ENCODE data around the gene PROCR. TPM values are rescaled to one million over a fixed set of nuclear protein-coding genes. Genes with fewer than 3 reads are reported as not detected.
"Not testable (repeated sequence)": the region's sequence is repeated elsewhere in the genome, so short reads cannot be mapped to it uniquely, and the experiment has no call there.

PROCR gene
- total and polyA plus RNA-seq, 9 donors = 31.1 to 51.9 (median 45.1) TPM

DNA sequence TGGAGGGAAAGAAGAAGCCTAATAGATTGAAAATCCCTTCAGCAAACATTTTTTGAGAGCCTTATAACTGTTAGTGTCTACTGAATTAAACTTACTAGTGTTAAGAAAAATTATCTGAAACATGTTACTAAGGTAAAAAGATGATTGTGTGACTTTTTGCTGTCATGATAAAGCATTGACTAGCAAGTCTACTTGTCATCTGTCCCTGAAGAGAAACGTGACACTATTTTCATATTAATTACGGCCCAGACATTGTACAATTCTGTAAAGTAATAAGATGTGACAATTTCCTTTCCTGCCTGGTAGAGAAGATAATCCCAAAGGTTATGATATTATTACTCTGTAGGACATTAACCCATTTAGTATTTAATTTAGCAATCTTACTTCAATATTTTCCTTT lies 15.9 kb upstream of the PROCR start:
- Histone ChIP-seq H3K27me3 (ENCODE audit: control insufficient read depth, insufficient read depth, low read length) (no peaks in the 10 kb centered on the region), H3K4me3 (ENCODE audit: low read length) (no peak overlapping the region), H3K27ac (ENCODE audit: low read length) (no peak overlapping the region), H3K4me1 (ENCODE audit: control insufficient read depth, insufficient read depth, low read length) (peaks cover 6% of the 10 kb centered on the region), H3K36me3 (ENCODE audit: control insufficient read depth, insufficient read depth, low read length) (no peaks in the 10 kb centered on the region), H3K9me3 (replicated peaks; ENCODE audit: control insufficient read depth, low read depth, low read length) (no peaks in the 10 kb centered on the region)
- no CpG with 5 or more reads among the region's 2 CpGs for WGBS (ENCODE audit: insufficient coverage)
- no peak for DNase-seq

DNA sequence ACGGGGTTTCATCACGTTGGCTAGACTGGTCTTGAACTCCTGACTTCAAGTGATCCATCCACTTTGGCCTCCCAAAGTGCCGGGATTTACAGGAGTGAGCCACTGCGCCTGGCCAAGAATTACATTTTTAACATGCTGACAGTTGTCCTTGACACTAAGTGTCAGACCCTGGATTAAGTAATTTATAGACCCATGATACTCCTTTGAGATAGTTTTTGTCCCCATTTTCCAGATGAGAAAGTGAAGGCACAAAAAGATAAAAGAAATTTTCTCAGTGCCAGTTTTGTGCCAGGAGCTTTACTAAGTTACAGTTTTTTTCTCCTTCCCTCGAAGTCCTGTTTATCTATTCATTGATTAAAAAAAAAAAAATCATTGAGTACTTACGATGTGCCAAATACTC lies 14.9 kb upstream of the PROCR start:
- no peaks in the 10 kb centered on the region for H3K9me3 ChIP-seq (replicated peaks; ENCODE audit: control insufficient read depth, low read depth, low read length)
- DNase-seq = no peak
- WGBS (ENCODE audit: insufficient coverage) = 72% methylated on average over 2 of the region's 6 CpGs

DNA sequence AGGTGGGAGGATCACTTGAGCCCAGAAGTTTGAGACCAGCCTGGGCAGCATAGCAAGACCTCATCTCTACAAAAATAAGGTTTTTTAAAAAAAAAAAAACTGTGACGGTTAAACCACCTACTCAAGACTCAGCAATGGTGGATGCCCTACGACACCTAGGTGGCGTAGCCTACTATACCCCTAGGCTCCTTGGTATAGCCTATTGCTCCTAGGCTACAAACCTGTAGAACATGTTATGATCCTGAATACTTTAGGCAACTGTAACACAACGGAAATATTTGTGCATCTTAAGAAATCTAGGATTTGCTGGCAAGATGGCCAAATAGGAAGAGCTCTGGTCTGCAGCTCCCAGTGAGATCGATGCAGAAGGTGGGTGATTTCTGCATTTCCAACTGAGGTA lies 11.5 kb upstream of the PROCR start:
- not testable (repeated sequence) for DNase-seq; H3K27ac ChIP-seq (ENCODE audit: low read length); H3K36me3 ChIP-seq (ENCODE audit: control insufficient read depth, insufficient read depth, low read length); H3K9me3 ChIP-seq (replicated peaks; ENCODE audit: control insufficient read depth, low read depth, low read length); H3K27me3 ChIP-seq (ENCODE audit: control insufficient read depth, insufficient read depth, low read length); H3K4me1 ChIP-seq (ENCODE audit: control insufficient read depth, insufficient read depth, low read length); H3K4me3 ChIP-seq (ENCODE audit: low read length)
- WGBS (ENCODE audit: insufficient coverage) = 87% methylated on average over 5 of the region's 5 CpGs

More for the DNA sequence above, 14.9 kb upstream of the PROCR start:
- Histone ChIP-seq H3K27ac (ENCODE audit: low read length) (no peak overlapping the region), H3K36me3 (ENCODE audit: control insufficient read depth, insufficient read depth, low read length) (no peaks in the 10 kb centered on the region), H3K4me3 (ENCODE audit: low read length) (no peak overlapping the region), H3K27me3 (ENCODE audit: control insufficient read depth, insufficient read depth, low read length) (no peaks in the 10 kb centered on the region), H3K4me1 (ENCODE audit: control insufficient read depth, insufficient read depth, low read length) (peaks cover 5% of the 10 kb centered on the region)

DNA sequence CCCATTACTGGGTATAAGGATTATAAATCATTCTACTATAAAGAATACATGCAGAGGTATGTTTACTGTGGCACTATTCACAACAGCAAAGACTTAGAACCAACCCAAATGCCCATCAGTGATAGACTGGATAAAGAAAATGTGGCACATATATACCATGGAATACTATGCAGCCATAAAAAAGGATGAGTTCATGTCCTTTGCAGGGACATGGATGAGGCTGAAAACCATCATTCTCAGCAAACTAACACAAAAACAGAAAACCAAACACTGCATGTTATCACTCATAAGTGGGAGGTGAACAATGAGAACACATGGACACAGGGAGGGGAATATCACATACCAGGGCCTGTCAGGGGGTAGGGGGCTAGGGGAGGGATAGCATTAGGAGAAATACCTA lies 7.3 kb upstream of the PROCR start:
- not testable (repeated sequence) for H3K27ac ChIP-seq (ENCODE audit: low read length); H3K4me3 ChIP-seq (ENCODE audit: low read length); H3K9me3 ChIP-seq (replicated peaks; ENCODE audit: control insufficient read depth, low read depth, low read length); H3K27me3 ChIP-seq (ENCODE audit: control insufficient read depth, insufficient read depth, low read length); DNase-seq; H3K36me3 ChIP-seq (ENCODE audit: control insufficient read depth, insufficient read depth, low read length)
- peaks cover 11% of the 10 kb centered on the region for H3K4me1 ChIP-seq (ENCODE audit: control insufficient read depth, insufficient read depth, low read length)

DNA sequence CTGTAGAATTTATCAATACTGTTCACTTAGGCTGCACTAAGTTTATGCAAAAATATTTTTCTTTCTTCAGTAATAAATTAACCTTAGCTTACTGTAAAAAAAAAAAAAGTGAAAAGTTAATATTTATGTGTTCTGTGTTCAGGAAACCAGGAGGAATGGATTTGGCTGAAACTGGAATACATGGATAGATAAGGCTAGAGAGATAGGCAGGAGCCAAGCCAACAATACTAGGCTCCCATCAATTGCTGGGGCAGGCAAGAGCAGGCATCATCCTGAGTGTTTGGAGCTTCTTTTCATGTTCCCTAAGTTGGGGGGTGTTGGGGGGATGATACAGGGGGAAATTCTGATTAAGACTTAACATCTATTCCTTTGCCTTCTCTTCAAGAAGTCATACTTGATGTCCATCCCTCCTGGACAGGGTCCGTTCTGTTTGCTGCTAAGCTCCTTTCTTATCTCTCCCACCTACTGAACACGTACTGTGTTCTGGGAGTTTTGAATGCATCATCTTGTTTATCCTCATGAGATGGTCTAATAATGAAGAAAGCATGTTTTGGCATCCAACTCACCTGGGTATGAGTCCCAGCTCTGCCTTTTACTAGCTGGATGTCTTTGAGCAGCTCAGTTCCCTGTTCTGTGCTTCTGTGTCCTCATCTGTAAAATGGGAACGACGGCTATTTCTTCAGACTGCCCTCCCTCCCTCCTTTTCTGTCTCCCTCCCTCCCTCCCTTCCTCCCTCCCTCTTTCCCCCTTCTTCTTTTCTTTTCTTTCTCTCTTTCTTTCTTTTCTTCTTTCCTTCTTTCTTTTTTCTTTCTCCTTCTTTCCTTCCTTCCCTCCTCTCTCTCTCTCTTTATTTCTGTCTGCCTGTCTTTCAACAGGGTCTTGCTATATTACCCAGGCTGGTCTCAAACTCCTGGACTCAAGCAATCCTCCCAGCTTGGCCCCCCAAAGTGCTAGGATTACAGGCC lies 6.4 kb upstream of the PROCR start:
- no peaks in the 10 kb centered on the region for H3K27me3 ChIP-seq (ENCODE audit: control insufficient read depth, insufficient read depth, low read length)
- no peaks in the 10 kb centered on the region for H3K9me3 ChIP-seq (replicated peaks; ENCODE audit: control insufficient read depth, low read depth, low read length)
- H3K4me1 ChIP-seq (ENCODE audit: control insufficient read depth, insufficient read depth, low read length) = peaks cover 11% of the 10 kb centered on the region

DNA sequence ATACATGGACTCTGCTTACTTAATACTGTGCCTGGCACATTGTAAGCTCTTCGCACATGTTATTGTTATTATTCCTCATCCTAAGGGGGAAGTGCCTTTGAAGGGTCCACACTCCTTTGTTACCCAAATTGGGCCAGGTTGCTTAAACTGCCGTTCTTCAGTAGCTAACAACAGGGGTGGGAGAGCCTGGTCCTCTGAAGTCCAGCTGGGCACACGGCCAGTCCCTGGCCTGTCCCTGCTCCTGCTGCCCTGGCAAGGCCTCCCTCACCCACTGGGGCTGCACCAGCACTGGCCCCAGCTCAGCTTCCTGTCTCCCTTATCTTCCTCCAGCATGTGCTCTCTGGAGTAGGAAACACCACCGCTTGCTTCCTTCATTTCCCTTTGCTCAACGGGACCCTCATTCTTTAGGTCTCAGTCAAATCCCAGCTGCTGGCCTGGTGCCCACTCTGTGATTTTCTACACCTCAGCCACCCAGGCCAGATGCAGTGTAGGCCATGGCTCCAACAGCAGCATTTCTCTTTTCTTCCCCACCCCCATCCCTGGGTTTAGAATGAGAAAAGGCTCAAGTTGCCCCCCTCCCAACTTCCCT lies 5.5 kb upstream of the PROCR start:
- Histone ChIP-seq H3K4me3 (ENCODE audit: low read length) (no peak overlapping the region), H3K36me3 (ENCODE audit: control insufficient read depth, insufficient read depth, low read length) (no peaks in the 10 kb centered on the region), H3K27ac (ENCODE audit: low read length) (peak overlapping the region; percentile 11), H3K27me3 (ENCODE audit: control insufficient read depth, insufficient read depth, low read length) (no peaks in the 10 kb centered on the region), H3K4me1 (ENCODE audit: control insufficient read depth, insufficient read depth, low read length) (peaks cover 11% of the 10 kb centered on the region), H3K9me3 (replicated peaks; ENCODE audit: control insufficient read depth, low read depth, low read length) (no peaks in the 10 kb centered on the region)
- peak; percentile 72 for DNase-seq
- 3% methylated on average over 4 of the region's 5 CpGs for WGBS (ENCODE audit: insufficient coverage)

More for the DNA sequence above, 6.4 kb upstream of the PROCR start:
- H3K36me3 ChIP-seq (ENCODE audit: control insufficient read depth, insufficient read depth, low read length) = no peaks in the 10 kb centered on the region
- DNase-seq = no peak
- no peak overlapping the region for H3K4me3 ChIP-seq (ENCODE audit: low read length)
- peak overlapping the region; percentile 11 for H3K27ac ChIP-seq (ENCODE audit: low read length)
- 67% methylated on average over 2 of the region's 4 CpGs for WGBS (ENCODE audit: insufficient coverage)

DNA sequence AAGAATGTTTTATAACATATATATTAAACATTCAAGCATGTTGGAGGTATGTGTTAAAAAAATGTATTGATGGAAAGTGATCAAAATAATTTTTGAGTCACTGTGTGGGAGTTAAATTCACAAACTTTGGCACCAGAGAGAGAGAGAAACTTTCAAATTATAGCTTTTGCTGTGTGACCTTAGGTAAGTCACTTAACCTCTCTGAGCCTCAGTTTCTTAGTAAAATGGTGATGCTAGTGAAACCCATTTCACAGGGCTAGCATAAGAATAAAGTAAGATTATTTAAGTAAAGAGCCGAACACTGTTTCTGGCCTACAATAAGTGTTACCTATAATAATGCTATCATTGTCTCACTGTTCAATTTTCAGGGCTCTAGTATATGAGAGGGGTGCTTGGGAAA lies 4.1 kb upstream of the PROCR start:
- H3K4me1 ChIP-seq (ENCODE audit: control insufficient read depth, insufficient read depth, low read length) = peaks cover 18% of the 10 kb centered on the region
- H3K4me3 ChIP-seq (ENCODE audit: low read length) = no peak overlapping the region
- no peaks in the 10 kb centered on the region for H3K36me3 ChIP-seq (ENCODE audit: control insufficient read depth, insufficient read depth, low read length)
- no CpG with 5 or more reads among the region's 1 CpG for WGBS (ENCODE audit: insufficient coverage)
- no peak for DNase-seq
- H3K27me3 ChIP-seq (ENCODE audit: control insufficient read depth, insufficient read depth, low read length) = no peaks in the 10 kb centered on the region
- no peak overlapping the region for H3K27ac ChIP-seq (ENCODE audit: low read length)
- no peaks in the 10 kb centered on the region for H3K9me3 ChIP-seq (replicated peaks; ENCODE audit: control insufficient read depth, low read depth, low read length)

DNA sequence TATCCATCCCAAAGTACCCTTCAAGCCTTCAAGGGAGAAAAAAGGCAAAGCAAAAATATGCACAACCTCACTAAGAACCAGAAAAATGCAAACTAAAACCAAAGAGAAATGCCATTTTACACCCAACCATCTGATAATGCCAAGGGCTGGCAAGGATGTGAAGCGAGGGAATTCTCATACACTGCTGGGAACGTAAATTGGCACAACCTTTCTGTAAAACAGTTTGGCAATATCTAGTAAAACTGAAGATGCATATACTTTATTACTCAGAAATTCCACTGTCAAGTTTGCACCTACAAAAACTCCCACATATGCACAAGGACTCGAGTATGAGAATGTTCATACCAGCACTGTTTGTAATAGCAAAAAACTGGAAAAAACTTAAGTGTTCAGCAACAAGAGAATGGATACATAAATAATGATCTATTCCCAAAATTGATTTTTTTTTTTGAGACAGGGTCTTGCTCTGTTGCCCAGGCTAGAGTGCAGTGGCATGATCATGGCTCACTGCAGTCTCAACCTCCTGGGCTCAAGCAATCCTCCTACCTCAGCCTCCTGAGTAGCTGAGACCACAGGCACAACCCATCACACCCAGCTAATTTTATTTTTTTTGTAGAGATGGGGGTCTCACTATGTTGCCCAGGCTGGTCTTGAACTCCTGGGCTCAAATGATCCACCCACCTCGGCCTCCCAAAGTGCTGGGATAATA lies 3.0 kb upstream of the PROCR start:
- peaks cover 18% of the 10 kb centered on the region for H3K4me1 ChIP-seq (ENCODE audit: control insufficient read depth, insufficient read depth, low read length)
- not testable (repeated sequence) for H3K27me3 ChIP-seq (ENCODE audit: control insufficient read depth, insufficient read depth, low read length); H3K36me3 ChIP-seq (ENCODE audit: control insufficient read depth, insufficient read depth, low read length); H3K27ac ChIP-seq (ENCODE audit: low read length); H3K9me3 ChIP-seq (replicated peaks; ENCODE audit: control insufficient read depth, low read depth, low read length); H3K4me3 ChIP-seq (ENCODE audit: low read length); DNase-seq
- WGBS (ENCODE audit: insufficient coverage) = no CpG with 5 or more reads among the region's 4 CpGs

DNA sequence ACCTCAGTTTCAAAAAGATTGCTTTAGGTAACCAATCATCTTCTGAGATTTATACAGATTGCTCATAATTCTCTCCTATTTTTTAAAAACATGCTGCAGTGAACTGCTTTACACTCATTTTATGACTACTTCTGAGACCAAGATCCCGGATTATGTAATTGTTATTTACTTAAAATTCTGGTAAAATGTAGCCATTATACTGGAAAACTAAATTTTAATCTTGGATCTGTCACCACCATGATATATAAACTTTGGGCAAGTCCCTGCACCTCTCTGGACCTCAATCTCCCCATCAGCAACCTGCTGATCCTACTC lies 477 bp upstream of the PROCR start:
- Histone ChIP-seq H3K27ac (ENCODE audit: low read length) (peak overlapping the region; percentile 85), H3K4me1 (ENCODE audit: control insufficient read depth, insufficient read depth, low read length) (peaks cover 20% of the 10 kb centered on the region), H3K4me3 (ENCODE audit: low read length) (peak overlapping the region; percentile 52), H3K9me3 (replicated peaks; ENCODE audit: control insufficient read depth, low read depth, low read length) (no peaks in the 10 kb centered on the region), H3K27me3 (ENCODE audit: control insufficient read depth, insufficient read depth, low read length) (no peaks in the 10 kb centered on the region), H3K36me3 (ENCODE audit: control insufficient read depth, insufficient read depth, low read length) (peaks cover 5% of the 10 kb centered on the region)
- WGBS (ENCODE audit: insufficient coverage) = no CpG with 5 or more reads among the region's 1 CpG
- DNase-seq = no peak

DNA sequence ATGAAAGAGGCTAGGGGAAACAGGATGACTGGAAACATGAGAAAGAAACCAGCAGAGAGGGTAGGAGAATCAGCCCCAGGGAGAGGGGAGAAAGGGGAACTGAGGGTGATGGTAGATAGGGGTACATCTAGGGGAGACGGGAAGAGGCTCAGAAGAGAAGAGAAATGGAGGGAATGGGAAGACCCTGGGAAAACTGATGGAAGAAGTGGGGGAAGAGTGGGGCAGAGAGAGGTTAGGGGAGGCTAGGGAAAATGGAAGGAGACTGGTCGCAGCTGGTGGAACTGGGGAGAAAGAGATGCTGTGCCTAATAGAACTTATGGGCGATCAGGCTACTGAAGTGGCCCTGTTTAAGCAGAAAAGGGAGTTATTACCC lies 548 bp downstream of the PROCR start:
- no peak for DNase-seq
- Histone ChIP-seq H3K4me1 (ENCODE audit: control insufficient read depth, insufficient read depth, low read length) (peaks cover 13% of the 10 kb centered on the region), H3K4me3 (ENCODE audit: low read length) (peak overlapping the region; percentile 52), H3K27me3 (ENCODE audit: control insufficient read depth, insufficient read depth, low read length) (no peaks in the 10 kb centered on the region), H3K9me3 (replicated peaks; ENCODE audit: control insufficient read depth, low read depth, low read length) (no peaks in the 10 kb centered on the region), H3K27ac (ENCODE audit: low read length) (peak overlapping the region; percentile 85), H3K36me3 (ENCODE audit: control insufficient read depth, insufficient read depth, low read length) (peaks cover 10% of the 10 kb centered on the region)
- WGBS (ENCODE audit: insufficient coverage) = 46% methylated on average over 2 of the region's 3 CpGs
